ENCODE results near the gene CPXM2. TPM values are rescaled to one million over a fixed set of nuclear protein-coding genes. Genes with fewer than 3 reads are reported as not detected.

Gene CPXM2
- total RNA-seq, 1 donor from 2014 or later = 17.9 TPM

DNA sequence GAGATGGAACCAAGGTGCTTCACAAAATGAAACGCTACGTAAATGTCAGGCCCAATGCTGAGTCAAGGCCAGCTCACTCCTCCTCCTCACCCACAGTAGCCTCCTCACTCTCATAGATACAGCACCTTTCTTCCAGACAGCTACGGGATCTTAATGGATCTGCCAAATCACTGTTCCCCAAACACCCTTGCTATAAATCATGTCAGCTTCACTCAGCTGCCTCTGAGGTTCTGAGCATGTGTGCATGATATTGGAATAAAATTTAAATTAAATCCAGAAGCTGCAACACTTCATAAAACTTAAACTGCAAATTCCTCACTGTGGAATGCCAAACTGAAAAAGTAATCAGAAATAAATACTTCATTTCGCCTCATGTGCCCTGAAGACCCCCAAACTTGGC lies 14.7 kb upstream of the CPXM2 start:
- DNase-seq (ENCODE audit: low spot score) = no peak

DNA sequence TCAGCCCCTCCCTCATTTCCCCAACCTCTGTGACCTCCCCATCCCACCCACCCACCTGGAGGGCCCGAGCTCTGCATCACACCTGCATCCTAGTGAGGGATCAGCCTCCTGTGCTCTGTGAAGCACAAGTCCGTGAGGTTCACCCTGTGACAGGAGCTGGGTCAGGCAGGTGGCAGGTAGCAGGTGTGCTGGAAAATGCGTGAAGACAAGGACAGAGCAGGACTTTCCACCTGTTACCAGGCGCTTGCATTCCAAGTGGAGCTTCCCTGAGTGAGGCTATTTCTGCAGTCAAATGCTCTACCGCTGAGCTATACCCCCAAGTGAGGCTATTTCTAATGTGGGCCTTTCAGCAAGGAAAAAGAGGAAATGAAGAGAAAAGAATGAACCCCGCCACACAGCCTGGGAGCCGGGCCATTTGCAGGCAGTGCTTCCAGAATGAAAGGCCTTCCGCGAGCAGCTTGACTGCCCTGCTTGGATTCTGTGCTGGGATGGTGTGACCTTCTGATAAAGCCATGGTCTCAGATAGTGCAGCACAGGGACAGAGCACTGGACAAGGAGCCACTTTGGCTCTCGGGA lies 13.3 kb upstream of the CPXM2 start:
- DNase-seq (ENCODE audit: low spot score) = no peak

DNA sequence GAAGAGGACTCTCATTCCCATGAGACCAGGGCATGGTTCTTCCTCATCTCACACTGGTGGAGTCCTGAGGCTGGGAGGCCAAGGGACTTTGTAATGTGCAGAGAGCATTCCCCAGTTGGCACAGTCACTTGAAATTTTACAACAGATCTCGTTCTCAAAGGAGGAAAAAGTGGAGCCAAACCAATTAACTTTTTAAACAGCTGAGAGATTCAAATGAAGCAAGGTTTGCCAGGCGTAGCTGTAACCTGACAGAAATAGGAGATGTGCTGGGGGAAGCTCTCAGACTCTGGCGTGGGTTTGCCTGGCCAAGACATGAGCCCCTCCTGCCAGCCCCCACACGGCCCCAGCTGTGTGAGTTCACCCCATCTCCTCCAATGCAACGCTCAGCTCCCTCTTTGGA lies 12.0 kb upstream of the CPXM2 start:
- DNase-seq (ENCODE audit: low spot score) = no peak

DNA sequence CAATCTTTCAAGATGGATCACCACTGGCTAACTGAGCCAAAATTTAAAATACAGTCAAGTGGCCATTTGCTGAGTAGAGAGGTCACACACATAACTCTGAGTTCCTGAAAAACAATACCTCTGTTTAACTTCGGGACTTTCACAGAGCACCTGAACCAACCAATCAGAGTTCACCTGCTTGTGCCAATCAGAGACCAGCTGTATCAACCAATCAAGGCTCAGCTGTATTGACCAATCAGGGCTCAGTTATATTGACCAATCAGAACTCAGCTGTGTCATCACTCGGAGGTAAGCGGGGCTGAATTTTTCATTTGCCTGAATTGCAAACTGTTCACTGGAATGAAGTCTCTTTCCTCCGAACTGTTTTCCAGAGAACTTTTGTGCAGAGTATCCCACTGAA lies 10.0 kb upstream of the CPXM2 start:
- no peak for DNase-seq (ENCODE audit: low spot score)

DNA sequence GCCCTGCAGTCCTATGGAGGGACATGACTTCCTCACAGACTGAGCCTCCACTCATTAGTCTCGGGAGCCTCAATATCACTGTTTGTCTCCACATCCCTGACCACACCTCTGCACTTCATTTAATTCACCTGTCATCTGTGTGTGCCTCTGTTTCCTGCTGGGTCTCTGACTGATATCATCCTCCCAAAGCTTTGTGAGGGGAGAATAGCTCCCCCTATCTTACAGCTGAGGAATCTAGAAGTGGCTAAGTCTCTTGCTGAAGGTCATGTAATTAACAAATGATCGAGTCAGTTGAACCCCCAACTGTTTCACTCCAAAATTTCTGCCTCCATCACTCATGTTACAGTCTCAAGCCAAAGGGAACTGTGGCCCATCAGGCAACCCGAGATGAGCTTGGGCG lies 5.5 kb upstream of the CPXM2 start:
- DNase-seq (ENCODE audit: low spot score) = no peak

DNA sequence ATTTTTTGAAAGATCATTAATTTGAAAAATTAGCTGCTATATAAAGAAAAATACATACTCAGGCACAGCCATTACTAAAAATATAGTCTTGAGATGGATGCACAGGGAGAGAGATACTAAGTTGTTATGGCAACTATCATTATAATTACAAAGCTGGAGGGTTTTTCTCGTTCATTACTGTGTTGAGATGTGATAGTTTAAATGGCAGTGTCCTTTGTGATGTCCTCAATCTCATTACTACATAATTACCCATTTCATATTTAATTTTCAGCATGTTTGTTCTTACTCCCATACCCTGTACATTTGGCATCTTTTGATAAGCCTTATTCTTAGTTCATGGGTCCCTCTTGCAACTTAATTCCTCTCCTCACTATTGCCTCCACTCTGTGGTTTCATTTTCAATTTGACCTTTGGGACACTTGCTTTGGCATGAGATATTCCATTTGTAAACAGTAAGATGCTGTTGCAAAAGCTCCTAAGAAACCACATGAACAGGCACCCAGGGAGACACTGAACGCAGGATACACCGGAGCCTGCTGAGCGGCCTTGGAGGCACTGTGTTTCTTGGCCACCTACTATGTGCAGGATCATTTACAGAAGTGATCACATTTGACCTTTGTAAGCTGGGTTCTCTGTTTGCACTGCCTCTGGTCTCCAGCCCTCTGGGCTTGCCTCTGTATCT lies 4.8 kb upstream of the CPXM2 start:
- DNase-seq (ENCODE audit: low spot score) = no peak

DNA sequence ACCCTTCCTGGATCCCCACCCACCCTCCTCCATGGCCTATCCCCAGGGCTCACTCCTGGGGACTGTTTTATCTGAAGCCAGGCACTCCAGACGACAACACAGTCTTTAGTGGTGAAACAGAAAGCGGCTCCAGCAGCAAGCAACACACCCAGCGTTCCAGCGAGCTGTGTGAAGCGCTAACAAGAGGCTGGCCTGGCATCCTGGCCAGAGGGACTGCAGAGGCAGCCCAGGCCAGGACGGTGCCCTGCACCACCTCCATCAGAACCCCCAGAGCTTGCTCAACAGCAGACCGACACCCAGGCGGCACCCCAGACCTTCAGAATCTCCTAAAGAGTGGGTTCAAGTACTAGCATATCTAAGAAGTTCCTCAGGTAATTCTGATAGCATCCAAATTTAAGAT lies 2.0 kb upstream of the CPXM2 start:
- DNase-seq (ENCODE audit: low spot score) = no peak

DNA sequence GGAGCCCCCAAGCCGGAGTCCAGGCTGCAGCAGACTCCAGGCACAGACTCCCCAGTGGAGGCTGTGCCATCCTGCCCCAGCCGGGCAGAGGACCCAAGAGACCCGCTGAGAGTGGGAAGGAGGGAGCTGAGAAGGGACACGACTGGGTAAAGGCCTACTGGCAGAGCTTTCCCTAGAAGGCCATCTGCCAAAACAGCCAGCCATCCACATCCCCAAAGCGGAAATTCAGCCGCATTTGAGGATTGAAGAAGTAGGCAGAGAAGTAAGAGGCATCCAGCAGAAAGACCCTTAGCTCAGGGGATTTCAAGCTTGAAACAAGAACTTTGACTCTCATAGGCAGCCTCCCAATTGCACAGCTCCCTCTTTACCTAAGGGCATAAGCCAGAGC lies 857 bp downstream of the CPXM2 start:
- no peak for DNase-seq (ENCODE audit: low spot score)

DNA sequence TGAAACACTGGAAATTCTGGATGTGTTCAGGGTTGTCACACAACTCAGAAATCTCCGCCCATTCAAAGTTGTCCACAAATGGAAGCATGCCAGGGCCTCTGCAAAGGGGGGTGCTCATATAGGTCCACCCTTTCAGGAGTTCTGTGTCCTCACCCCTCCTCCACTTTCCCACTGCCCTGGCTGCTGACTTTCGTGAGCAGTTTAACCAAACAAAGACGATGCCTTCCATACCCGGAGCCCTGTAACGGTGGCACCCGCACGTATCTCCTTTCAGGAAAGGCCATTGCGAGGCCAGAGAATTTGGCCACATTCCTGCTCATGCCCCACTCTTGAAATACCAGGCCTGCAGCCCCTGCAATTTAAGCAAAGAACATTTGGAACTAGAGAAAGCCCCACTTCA lies 1.4 kb downstream of the CPXM2 start:
- DNase-seq (ENCODE audit: low spot score) = no peak

DNA sequence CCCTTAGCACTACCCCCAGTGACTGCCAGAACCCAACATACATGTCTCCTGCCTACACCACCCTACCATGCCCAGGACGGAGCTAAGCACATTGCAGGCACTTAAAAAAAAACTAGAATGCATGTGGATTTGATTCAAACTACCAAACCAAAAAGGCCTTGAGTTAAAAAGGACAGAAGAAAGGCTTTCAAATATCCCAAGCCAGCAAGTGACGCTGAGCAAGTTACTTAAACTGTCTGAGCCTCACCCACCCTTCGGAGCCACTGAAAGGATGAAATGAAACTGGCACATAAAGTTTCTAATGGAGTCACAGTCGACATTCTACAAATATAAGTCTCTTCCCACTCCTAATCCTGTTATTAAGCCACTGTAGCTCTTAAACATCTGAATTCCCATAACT lies 1.8 kb downstream of the CPXM2 start:
- no peak for DNase-seq (ENCODE audit: low spot score)

DNA sequence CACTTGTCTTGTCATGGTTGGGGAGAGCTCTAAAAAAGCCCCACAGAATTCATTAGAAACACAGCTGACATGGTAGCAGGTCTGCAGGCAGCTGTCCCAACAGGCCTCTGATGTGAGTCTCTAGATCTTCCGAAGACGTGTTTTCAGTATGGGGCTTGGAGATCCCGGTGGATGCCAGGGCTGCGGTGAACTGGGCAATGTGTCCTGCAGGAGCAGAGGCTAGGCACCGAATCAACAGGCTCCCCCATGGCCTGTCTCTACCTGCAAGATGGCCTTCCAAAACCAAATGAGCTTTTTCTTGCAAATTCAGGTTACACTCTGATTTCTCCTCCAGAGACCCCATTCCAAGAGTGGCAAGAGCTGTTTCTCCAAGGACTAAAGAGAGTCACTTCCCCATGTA lies 2.9 kb downstream of the CPXM2 start:
- no peak for DNase-seq (ENCODE audit: low spot score)

DNA sequence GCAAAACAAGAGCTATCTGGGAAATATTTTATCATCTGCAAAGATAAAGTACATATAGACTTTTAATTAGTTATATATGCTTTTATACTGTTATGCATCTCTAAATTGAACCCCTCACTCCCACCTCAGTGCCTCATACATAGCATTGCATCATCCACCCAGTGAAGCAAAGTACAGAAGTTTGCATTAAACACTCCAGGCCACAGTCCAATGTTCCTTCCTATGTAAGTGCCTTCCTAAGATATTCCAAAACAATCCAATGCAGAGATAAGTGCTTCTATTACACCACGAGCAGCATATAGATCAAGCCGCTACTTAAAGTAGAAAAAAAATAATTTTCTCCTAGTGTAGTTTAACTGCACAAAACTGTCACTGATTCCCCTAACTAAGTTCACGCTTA lies 3.4 kb downstream of the CPXM2 start:
- no peak for DNase-seq (ENCODE audit: low spot score)

DNA sequence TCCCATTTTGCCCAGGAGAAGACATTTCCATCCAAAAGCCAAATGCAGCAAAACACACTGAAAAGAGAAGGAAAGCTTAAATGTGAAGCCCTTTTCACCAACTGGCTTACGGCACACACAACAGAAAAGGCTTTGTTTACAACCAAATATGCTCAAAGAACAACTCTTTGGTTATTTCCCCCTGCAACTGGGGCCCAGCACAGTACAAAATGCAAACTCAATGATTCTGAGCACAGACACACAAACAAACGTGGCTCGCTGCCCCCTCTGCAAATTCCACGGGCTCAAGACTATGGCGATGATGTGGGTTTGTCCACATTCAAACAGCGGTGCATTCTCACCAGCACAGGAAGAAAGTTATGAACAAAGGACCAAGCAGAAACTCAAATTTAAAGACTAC lies 5.3 kb downstream of the CPXM2 start:
- DNase-seq (ENCODE audit: low spot score) = no peak

DNA sequence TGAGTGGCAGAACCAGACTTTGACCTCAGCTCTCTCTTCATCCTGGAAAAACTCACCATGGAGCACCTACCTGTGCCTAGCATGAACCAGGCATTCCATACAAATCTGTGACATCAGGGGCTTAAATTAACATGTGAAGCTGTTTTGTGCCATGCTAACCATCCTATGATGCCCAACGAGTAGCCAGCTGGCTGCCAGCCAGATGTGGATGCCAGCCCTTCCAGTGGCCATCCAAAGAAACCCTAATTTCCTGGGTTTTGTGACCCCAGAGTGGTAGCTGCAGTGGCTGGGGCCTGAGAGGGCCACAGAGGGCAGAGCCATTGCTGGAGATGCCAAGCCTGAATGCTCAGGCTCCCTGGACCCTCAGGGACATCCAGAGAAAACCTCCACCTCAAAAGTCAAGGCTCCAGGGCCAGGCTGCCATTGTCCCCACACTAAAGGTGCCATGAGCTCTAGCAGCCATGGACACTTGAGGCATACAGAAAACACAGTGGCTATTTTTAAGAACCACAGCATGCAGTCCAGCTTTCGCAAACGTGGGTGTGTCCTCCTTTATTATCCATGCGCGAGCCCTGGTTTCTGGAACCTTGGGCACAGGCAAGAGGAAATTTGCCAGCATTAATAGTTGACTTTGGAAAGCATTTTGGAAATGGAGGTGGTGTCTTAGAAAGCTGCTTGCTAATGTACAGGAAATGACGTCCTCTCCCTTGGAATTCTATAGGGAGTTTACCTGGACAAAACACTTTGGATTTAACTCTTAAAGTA lies 6.0 kb downstream of the CPXM2 start:
- DNase-seq (ENCODE audit: low spot score) = peak; percentile 24

DNA sequence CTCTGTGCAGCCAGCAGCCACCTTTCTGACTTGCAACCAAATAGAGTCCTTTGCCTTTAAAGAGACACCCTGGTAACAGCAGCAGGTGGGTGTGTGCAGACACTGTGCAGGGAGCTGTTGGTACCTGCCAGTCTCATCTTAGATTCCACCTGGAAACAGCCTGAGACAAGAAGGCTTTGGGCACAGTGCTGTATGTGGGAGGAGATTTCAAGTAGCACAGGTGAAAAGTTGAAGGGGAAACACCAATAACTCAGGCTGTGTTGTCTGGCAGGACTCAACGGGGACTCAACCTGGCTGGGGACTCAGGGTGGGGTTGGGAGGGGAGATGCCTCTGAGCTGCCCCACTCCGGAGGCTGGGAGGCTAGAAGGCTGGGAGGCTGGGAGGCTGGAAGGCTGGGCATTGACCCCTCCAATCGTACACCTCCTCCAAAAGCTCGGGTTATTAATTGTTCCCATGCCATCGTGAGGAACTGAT lies 6.7 kb downstream of the CPXM2 start:
- no peak for DNase-seq (ENCODE audit: low spot score)

DNA sequence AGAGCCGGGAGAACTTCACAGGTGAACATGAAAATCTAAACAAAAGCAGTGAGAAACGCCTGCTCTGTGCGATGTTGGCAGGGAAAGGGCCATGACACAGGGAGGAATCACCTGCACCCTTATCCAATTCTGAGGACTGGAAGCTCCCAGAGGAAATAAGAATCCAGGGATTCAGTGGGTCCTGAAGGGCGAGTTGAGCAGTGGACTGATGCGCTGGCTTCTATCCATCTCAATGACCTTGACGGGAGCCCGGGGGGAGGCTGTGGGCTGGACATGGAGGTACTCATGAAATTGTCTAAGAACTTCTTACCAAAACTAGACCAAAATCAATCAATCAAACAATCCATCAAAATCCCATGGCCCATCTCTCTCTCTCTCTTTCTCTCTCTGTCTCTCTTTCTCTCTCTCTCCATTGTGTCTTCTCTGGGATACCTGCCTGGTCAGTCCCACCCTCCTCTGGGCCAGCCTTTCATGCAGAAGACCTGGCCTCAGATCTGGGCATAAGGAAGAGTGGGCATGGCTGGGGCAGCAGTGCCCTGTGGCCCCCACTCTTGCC lies 7.2 kb downstream of the CPXM2 start:
- no peak for DNase-seq (ENCODE audit: low spot score)

DNA sequence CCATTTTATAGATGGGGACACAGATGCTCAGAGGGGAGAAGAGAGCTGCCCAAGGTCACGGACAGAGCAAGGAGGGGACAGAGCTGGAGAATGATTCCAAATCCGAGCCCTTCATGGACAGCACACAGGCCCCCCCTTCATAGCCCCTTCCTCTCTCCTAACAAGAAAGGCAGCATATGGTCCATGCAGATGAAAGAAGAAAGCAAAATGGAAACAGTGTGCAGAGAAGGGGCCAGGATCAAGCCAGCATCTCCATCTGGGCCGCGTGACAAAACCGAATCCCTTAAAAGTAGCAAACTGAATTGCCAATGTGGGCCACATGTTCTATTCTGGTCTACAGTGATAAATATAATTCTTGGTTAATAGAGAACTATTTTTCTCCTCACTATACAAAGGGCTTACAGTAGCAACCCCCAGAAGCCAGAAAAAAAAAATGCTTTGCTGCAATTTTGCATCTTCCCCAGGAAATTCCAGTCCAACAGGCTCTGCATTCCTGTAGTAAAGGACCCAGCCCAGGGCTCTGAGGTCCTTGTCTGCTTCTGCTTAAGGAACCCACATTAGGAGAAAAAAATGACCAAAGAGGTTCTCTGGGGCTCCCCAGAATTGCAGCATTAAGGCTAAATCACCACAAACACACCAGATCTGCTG lies 7.8 kb downstream of the CPXM2 start:
- no peak for DNase-seq (ENCODE audit: low spot score)

DNA sequence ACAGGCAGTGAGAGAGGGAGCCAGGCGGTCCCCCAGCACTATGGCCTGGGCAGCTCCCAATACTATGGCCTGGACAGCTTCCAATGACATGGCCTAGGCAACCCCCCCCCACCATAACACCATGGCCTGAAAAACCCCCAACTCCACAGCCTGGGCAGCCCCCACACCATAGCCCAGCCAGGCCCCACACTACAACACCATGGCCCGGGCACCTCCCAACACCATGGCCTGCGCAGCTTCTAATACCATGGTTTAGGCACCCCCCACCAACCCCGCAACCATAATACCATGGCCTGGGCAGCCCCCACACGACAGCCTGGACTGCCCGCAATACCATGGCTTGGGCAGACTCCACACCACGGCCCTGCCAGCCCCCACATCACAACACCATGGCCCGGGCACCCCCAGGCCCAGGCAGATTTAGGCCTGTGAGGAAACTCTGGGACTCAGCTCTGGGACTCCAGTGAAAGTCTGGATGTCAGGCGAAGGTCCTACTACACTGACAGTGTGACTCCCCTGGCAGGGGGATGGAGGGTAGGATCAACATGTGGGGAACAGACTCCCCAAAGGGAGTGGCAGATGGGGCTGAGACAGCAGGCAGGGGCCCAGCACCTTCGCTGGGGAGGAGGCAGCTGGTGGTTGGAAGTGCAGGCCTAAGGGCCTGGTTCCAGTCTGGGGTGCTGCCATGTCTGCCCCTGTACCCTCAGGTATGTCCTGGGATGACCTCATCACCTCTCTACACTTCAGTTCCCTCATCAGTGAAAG lies 8.7 kb downstream of the CPXM2 start:
- DNase-seq (ENCODE audit: low spot score) = no peak

DNA sequence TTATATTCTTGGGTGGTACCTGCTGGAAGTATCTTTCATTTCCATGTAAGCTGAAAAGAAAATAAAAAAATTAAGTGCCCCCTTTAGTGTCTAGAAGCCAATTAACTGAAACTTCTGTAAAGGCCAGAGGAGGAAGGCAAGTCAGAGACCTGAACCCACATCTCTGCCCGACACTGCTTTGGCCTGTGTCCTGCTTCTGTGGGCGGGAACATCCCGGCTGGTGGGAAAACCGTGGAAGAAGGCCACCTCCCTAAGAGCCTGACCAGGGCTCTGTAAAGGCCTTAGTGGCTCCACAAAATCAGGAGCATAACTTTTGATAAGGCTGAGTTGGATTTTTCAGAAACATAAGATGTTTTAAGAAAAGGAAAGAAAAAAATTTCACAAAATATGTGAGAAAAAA lies 9.4 kb downstream of the CPXM2 start:
- DNase-seq (ENCODE audit: low spot score) = no peak

DNA sequence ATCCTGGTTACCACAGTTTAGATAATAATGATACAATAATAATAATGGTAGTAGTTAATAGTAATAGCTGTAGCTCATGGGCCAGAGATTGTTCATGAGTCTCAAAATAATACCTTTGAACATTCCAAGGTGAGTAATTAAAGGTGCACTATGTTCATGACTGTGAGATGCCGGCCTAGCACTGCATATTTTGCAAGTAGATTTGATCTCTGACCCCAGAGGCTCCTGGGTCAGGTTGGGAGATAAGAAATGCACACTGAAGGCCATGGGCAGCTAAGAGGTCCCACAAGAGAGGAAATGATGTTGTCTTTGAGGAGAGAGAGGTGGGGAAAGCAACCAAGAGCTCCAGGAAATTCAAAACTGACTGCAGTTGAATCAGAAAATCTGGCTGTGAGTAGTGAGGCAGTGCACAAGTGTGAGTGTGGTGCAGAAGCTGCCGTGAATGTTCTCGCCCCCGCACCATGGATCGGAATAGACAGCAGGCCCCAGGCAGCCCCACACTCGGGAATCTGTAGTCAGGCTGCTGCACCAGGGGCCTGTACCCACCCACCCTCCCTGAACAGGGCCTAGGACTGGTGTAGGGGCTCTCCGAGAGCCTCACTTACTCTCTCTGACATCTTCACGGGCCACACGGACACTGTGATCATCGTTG lies 11.9 kb downstream of the CPXM2 start:
- DNase-seq (ENCODE audit: low spot score) = no peak

Measured in mesenteric fat pad (tissue), 1 donor.